Endothelial cell of umbilical vein (primary cell): Measurements from ENCODE around the gene DDOST.

ENCODE experiments used
- CTCF ChIP-seq, 2 donors: IDR thresholded peaks; 1 replicate in 1 of 2; 2 replicates in 1 of 2; pipeline ENCODE4 v1.5.1; 2011; ENCODE audit warnings: low read length in 2 of 2, mild to moderate bottlenecking in 2 of 2, moderate library complexity in 2 of 2, control low read depth in 1 of 2, inconsistent platforms in 1 of 2, low read depth in 1 of 2; ENCODE audit not compliant: insufficient read depth in 1 of 2; ENCODE audit errors: extremely low read depth in 1 of 2
- EZH2 ChIP-seq: IDR thresholded peaks from 2 replicates; pipeline ENCODE4 v1.6.1; 2012; ENCODE audit warnings: borderline replicate concordance, low read depth, mild to moderate bottlenecking, moderate library complexity, low read length, inconsistent platforms; ENCODE audit not compliant: severe bottlenecking
- FOS ChIP-seq: IDR thresholded peaks from 2 replicates; pipeline ENCODE4 v1.6.1; 2011; ENCODE audit warnings: mild to moderate bottlenecking, low read length, moderate library complexity, borderline replicate concordance; ENCODE audit not compliant: insufficient read depth
- POLR2A ChIP-seq: IDR thresholded peaks from 2 replicates; pipeline ENCODE4 v1.6.1; 2012; ENCODE audit warnings: low read depth, mild to moderate bottlenecking, control low read depth, low read length

- TF ChIP-seq CTCF (IDR thresholded peaks at IDR 0.05; ENCODE audit: extremely low read depth in 1 of 2, insufficient read depth in 1 of 2, low read depth in 1 of 2, low read length in 2 of 2) (no peak), EZH2 (no peak), FOS (no peak), POLR2A (no peak)
Measured at GRCh38 chr1:20643080-20643479, 18.1 kb downstream of the DDOST start.
